GM19468 (cell line): Measurements from ENCODE around the gene TNIP1.
A peak's percentile ranks its signal among the peaks of the same experiment; 100 is the strongest.

ENCODE experiments used
- ATAC-seq: cut with Tn5 transposase; IDR thresholded peaks from one replicate; pipeline ENCODE4 v1.9.1; 2021; ENCODE audit warnings: mild to moderate bottlenecking, moderate library complexity, moderate number of reproducible peaks; ENCODE audit not compliant: unreplicated experiment; ENCODE audit errors: extremely low read depth

Gene TNIP1

DNA sequence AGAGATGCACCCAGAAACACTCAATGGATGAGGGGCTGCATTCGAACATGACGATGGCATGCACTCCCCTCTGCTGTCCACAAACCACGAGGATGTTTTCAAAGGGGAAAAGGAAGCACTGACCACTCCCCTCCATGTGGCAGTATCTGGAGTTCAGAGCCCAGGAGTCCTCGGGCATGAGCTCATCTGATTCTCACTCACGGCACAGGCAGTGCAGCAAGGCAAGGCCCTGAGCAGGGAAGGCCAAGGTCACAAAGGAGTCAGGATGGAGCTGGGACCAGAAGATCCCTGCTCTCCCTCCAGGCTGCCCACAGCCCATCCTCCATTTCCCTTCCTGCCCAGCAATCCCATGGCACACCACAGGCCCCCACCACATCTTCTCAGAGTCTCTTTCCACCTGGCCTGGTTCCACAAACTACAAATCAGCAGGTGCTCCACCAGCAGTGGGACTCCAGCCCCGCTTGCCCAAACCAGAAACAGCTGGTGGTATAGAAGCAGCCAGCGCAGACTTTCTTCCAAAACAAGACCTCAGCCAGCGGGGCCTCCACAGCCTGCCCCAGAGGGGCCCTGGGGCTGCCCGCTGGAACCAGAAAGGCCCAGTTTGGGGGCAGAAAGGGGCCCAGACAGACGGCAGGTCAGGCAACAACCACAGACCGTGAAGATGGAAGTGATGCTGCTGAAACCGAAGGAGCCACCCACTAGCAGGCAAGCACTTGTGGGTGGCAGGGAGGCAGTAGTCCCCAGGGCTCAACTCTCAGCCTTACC lies 12.2 kb downstream of the TNIP1 start:
- ATAC-seq = peak; percentile 59

DNA sequence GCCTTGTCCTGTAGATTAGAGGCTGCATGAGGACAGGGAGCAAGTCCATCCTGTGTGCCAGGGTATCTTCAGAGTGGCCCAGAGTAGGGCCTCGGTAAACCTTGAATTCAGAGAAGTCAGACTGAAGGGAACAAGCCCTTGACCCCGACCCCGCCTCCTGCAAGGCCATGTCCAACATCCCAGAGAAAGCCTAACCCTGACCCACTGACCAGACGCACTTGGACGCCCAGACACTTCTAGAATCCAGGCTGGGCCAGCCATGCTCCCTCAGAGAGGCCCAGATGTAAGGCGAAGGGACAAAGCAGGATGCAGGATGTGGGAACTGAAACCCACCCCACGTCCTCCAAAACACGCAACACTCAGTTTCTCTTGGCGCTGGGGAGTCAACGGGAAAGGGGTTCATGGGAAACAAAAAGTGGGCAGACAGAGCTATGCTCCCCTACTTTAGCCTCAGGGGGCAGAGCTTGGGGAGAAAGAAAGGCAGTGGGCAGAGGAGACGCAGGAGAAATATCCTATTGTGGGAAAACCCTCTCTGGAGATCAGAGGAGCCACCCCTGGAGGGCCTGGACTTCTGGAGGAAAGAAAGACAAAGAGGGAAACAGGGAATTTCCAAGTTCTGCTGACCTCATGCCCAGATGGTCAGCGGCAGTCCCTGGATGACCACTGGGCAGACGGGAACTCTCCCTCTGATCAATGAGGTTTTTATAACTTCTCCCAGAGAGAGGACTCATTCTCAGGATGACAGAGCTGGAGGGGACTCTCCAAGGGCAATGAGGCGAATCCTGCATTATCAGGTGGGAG lies 13.0 kb downstream of the TNIP1 start:
- no peak for ATAC-seq

DNA sequence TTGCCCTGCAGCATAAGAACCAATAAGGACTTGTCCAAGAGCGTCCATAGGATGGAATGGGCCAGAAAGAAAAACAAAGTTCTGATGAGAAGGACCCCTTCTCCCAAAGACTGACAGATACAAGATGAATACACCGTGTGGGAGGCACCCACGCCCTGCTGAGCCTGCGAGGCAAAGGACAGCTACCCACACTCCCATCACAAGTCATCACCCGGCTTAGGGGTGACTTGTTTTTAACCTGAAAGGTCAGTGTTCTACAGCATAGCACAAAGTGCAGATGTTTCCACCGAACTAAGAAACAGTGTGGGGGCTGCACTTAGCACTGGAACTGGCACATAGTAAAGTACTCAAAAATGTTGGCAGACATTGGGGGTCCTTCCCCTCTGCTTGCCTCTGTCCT lies 13.9 kb downstream of the TNIP1 start:
- ATAC-seq = no peak

DNA sequence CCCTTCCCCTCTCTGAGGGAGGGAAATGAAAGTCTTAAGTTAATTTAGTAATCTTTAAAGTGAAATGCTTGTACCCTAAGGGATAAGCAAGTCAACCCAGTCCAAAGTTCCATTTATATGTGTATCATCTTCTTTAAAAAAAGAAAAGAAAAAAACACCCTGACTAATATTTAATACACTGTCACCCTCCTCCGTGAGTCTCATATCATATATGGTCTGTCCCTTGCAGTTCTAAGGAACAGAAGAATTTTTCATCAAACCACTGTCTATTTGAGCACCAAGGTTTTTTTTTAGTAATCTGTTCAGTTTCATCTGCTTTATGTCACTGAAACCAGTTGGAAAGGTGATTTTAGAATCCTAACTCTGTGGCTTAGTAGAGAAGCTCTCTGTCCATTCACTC lies 15.2 kb downstream of the TNIP1 start:
- no peak for ATAC-seq

DNA sequence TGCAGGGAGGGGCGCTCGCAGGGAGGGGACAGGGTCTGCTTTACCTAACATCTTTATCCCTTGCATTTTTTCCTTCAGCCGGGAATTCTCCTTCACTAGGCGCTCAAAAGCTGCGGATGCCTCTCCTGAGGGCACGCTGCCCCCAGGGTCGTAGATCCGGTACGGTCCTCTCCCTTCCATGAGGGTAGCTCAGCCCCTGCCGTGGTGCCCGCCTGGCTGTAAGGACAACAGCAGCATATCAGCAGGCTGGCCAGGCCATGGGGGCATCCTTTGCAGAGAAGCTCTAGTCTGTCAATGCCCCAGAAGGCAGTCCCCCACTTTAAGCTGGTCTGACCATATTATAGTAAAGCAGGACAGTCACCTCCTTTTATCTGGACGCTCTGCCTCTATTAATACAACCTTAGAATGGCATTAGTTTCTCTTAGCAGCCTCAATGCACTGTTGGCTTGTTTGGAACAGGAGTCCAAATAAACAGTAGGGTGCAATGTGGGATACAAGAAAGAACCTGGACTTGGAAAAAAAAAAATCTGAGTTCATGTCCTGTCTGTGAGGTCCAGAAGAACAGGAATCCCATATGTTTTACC lies 15.8 kb downstream of the TNIP1 start:
- no peak for ATAC-seq

DNA sequence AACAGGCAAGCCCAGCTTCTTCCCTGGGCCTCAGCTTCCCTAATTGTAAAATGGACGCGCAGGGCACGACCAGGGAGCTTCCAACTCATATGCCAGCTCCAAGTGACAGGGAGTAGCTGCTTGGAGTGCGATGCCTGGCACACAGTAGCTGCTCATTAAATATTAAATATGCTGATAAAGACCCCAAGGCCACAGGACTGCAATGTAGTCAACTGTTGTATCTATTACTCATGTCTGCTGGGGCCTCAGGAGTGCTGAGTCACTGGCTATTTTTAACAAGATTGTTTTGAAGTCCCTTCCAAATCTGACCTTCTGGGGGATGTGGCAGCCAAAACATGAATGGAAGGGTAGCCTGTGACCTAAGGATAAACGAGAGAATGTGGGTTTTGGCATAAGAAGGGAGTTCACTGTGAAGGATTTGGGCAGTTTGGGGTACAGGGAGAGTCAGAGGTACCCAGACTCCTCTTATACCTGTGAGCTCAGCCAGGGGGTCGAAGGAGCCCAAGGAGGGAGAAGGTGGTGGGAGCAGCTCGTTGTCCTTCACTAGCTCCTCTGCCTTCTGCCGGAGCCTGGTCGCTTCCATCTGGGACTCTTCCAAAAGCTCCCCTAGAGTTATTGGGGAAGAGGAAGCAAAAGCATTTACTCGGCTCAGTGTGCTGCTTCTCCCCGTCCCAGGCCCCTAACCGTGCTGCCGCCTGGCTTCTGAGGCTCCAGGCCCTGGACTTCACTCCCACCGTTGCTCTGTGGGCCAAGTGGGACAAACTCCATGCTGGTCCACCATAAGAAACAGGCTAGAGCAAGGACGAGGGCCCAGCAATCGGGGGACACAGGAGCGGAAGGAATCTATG lies 17.5 kb downstream of the TNIP1 start:
- no peak for ATAC-seq

DNA sequence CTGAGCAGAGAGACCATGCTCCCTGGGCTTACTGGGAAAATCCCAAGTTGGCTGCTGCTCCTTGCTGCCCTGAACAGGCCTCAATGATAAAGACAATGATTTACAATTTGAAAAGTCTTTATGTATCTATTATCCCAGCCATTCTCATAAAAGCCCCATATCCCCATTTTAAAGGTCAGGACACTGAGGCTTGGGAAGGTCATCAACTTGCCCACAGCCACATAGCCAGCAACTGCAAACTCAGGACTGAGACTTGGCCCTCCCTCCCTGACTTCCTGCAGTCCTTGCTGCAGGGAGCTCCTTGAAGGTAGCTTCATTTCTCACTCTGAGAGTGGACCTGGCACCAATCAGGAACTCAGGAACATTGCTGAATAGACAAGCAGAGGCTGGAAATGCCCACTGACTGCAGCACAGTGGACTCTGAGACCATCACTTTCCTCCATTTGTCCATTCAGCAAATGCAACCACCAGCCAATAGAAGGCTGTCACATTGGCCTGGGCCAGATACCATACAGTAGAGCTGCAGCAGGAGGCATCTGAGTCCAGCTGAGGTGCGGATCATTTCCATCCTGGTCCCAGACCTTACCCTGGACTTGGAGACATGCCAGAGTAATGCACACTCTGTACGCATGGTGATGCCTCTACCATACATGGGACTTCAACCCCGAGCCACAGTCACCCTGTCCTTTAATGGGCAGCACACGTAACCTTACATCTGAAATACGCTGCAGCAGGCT lies 18.3 kb downstream of the TNIP1 start:
- ATAC-seq = no peak

DNA sequence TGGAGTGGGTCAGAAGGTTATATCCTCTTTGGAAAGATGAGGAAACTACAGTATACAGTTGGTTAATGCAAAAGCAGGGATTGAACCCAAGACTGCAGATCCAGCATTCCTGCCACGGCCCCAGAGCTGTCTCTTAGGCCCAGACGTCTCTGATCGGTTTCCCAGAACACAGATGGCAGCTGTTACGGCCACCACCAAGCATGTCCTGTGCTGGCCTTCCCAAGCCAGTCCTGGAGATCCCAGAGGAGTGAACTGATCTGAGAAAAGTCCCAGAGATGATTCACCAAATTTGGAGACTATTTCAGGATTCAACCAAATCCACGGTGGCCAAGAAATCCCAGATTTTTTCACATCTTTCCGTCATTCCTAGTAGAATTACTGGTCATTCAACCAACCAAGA lies 20.1 kb downstream of the TNIP1 start:
- ATAC-seq = no peak

DNA sequence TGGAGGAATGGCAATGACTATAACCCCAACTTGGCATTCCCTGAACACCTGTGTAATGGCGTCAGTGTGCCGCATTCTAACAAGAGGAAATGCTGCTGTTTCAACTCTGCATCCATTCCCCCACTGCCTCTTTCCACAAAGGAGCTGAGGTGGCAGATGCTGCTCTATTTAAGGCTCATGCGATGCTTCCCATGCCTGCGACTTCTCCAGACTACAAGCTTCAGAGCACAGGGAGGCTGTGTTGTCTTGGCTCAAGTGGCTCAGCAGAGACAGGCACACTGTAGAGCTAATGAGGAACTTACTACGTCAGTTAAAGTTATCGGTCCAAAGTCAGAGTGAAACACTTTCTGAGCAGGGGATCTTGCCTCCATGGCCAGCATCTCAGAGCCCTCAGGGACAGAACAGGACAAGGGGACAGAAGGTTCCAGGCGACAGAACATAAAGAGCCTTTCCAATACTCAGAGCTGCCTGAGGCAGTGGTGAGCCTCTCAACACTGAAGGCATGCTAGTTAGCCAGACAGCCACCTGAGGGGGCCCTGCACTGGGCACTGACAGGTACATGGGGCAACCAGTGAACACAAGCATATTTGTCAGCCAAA lies 21.8 kb downstream of the TNIP1 start:
- ATAC-seq = no peak

DNA sequence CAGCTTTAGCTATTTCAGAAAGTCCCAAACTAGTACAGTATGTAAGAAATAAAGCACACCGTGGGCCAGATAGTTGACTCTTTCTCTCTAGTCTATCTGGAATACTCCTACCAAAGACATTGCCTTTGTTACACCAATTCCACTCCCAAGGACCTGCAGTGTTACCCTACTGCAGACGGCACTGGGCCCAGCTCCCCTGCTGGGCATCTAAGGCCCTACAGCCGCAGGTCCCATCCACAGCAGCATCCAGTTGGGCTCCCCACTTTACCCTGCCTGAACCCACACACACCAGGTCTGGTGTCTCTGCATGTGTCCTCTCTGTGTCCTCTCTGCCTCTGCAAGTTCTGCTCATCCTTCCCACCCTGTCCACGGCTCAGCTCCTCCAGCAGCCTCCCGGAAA lies 22.5 kb downstream of the TNIP1 start:
- ATAC-seq = no peak

DNA sequence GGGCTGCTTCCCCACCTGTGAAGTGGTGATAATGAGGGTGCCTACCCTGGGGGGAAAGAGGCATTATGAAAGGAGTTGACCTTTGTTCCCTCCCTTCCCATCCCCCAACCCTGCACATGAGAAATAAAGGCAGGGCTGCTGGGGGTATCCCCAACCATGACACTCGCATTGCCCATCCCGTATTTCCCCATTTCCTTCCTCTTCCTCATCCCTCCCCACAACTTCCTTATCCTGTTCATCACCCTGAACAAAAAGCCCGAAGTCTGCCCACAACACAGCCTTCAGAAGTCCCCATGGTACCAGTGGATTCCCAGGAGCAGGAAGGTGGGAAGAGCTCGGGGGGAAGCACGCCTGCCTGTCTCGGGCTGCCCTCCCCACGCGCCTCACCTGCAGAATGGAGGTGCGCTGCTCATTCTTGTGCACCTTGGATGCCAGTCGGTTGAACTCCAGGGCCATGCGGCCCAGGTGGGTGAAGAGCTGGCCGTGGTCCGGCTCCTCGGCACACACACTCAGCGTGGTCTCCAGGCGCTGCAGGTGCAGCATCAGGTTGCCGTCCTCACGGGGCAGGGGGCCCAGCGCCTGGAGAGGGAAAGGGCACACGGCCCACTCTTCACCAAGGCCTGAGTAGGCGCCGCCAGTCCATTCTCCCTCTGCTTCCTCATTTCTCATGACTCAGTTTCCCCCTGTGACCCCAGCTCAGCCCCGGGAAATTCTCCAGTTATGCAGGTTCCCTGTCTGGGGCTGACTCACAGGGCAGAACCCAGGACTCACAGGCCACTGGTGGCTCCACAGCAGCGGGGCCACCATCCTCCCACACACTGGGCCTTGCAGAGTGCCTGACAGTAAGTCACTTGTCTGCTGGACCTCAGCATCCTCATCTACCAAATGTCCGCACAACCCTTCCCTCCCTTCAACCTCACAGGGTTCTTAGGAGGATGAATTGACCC lies 24.2 kb downstream of the TNIP1 start:
- ATAC-seq = no peak

DNA sequence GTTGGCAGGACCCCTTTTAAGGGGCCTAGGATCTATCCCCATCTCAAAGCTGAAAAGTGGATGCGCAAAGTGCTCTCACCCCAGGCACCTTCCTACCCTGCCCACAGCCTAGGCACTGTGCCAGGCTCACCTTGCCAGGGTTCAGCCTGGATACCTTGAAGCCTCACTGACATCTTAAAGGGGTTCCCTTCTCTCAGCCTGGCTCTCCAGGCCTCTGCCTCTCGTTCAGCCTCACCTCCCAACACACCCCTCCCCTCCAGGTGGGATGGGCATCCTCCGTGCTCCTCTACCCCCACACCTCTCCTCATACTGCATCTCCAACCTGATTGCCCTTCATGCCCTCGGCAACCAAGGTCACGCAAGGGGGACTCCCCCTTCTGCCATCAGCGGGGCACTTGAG lies 25.5 kb downstream of the TNIP1 start:
- ATAC-seq = no peak

DNA sequence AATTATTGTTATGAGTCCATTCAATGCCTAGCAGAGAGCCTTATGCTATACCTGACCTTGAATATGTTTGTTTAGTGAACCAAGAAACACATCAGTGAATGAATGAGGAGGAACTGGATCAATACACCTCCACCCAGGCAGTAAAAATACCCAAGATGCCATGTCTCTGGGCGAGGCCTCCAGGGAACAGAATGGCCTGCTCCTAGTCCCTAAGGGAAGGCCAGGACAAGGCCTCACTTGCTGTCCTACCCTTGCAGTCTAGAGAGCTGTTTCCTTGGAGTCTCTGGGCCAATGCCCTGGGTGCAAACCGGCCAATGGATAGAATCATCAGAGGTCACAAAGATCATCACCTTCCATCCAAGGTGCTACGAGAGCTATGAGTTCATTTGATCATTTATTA lies 26.1 kb downstream of the TNIP1 start:
- no peak for ATAC-seq

DNA sequence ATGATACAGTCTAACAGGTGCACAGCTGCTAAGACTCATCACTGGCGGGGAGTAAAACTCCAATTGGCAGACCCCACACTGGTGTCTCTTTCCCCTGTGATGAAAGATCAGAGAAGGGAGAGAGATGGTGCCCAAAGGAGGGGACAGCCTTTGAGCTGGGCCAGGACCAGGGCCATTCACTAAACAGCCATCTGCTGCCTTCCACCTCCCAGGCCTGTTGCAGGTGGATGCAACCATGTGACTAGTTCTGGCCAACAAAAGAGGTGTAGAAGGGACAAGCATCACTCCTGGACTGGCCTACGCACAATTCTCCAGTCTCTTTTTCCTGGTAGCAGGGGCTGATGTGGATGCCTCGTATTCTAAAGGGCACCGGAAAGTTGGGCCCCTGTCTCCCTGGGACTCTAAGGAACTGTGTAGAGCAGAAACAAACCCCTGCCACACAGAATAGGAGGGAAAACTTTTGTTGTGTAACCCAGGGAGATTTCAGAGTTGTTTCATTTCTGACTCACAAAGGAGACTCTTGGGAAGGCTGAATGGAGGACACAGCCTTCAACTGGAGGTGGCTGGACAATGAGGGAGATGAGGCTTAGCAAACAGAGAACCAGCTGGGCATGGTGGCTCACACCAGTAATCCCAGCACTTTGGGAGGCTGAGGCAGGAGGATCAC lies 26.9 kb downstream of the TNIP1 start:
- ATAC-seq = no peak

DNA sequence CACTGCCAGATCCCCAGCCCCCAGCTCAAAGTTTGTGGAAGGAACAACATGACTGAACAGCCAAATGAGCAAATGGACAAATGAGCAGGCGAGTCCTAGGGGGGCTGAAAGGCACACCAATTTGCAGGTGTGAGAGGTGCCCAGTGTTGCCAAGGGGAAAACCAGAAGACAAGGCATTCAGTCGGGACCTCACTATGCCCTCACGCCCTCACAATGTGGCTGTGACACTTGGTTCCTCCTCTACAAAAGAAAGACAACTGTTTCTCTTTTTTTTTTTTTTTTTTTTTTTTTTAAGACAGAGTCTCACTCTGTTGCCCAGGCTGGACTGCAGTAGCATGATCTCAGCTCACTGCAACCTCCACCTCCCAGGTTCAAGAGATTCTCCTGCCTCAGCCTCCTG lies 28.0 kb downstream of the TNIP1 start:
- no peak for ATAC-seq

DNA sequence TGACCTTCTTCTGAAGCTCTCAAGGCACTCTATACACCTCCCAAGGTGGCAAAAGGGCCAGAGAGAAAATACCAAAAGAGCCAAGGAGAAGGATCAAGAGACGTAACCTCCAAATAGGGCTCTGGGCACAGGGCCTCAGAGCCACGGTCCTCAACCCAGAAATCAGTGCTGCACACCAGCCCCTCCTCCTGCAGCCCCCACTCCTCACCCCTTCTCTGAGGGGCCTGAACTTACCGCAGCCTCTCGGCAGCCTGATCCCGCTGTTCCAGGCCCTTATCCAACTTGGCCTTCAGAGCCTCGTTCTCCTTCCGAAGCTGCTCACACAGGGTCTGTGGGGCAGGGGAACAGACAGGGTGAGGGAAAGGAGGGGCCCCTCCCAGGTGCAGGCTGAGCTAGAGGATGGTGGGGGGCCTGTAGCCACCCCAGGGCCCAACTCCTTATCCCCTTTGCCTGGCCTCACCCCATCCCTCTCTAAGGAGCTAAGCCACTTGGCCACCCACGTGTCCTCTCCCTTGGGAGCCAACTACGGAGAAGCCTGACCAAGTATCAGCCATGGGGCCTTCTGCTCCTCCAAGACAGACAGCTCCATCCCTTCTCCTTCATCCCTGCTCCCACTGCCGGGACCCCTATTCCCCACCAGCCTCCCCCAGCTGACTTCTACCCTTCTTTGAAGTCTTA lies 28.8 kb downstream of the TNIP1 start:
- ATAC-seq = no peak
